WTC11 (cell line): Measurements from ENCODE around the gene NUP93. TPM values are rescaled to one million over a fixed set of nuclear protein-coding genes. Genes with fewer than 3 reads are reported as not detected.

Source experiments
- ATAC-seq: fragments of 200-7000 bp; cut with Tn5 transposase; 2 replicates; pipeline ENCODE4 v1.10.0; 2021; ENCODE audit warnings: mild to moderate bottlenecking, moderate library complexity
- CTCF ChIA-PET: fragments of 300-600 bp; sonication (Branson Sonifier 250); formaldehyde crosslinking; loops from one replicate; lab custom pipeline; 2021; ENCODE audit warnings: antibody characterized with exemption; lab: Charles Lee
- POLR2A ChIA-PET: fragments of 350-600 bp; sonication (Branson Sonifier 250); formaldehyde crosslinking; loops from one replicate; lab custom pipeline; 2021; ENCODE audit warnings: antibody characterized with exemption; lab: Charles Lee
- DNase-seq: peaks from one replicate; pipeline ENCODE4 v3.0.0; 2021; ENCODE audit warnings: low spot score
- H3K27ac Mint-ChIP-seq: 2 replicates; pipeline ENCODE4 v1.8.0; 2021; ENCODE audit warnings: mixed read lengths
- H3K27me3 Mint-ChIP-seq: 2 replicates; pipeline ENCODE4 v1.8.0; 2021; ENCODE audit warnings: low read depth, mild to moderate bottlenecking, moderate library complexity, mixed read lengths
- H3K36me3 Mint-ChIP-seq: 2 replicates; pipeline ENCODE4 v1.8.0; 2021; ENCODE audit warnings: mixed read lengths
- H3K4me1 Mint-ChIP-seq: 2 replicates; pipeline ENCODE4 v1.8.0; 2022; ENCODE audit warnings: mixed read lengths
- H3K4me3 Mint-ChIP-seq: 2 replicates; pipeline ENCODE4 v1.8.0; 2021; ENCODE audit warnings: mild to moderate bottlenecking, moderate library complexity, mixed read lengths
- H3K9me3 Mint-ChIP-seq: 2 replicates; pipeline ENCODE4 v1.8.0; 2021; ENCODE audit warnings: mixed read lengths
- AR ChIP-seq: fragments of 250-450 bp; sonication (Bioruptor Pico); IDR thresholded peaks from 2 replicates; pipeline ENCODE4 v1.9.0; 2021; ENCODE audit warnings: mild to moderate bottlenecking
- ATF2 ChIP-seq: sonication (generic); formaldehyde crosslinking; IDR thresholded peaks from 2 replicates; pipeline ENCODE4 v1.8.1; 2022; ENCODE audit warnings: low read depth, missing genetic modification reagents, borderline replicate concordance
- ELF4 ChIP-seq: sonication (generic); formaldehyde crosslinking; IDR thresholded peaks from 2 replicates; pipeline ENCODE4 v1.8.1; 2022; ENCODE audit warnings: low read depth, mild to moderate bottlenecking, moderate library complexity, missing genetic modification reagents
- EMX1 ChIP-seq: fragments of 250-450 bp; sonication (Bioruptor Pico); IDR thresholded peaks from 2 replicates; pipeline ENCODE4 v1.8.0; 2021; ENCODE audit warnings: mild to moderate bottlenecking
- FOXJ3 ChIP-seq: sonication (generic); formaldehyde crosslinking; IDR thresholded peaks from 2 replicates; pipeline ENCODE4 v1.9.0; 2021; ENCODE audit warnings: missing genetic modification reagents, mild to moderate bottlenecking, borderline replicate concordance
- NFE2L1 ChIP-seq: sonication (generic); formaldehyde crosslinking; IDR thresholded peaks from 2 replicates; pipeline ENCODE4 v1.8.1; 2023; ENCODE audit warnings: missing genetic modification reagents
- NR1H2 ChIP-seq: sonication (generic); formaldehyde crosslinking; IDR thresholded peaks from 2 replicates; pipeline ENCODE4 v1.9.0; 2021; ENCODE audit warnings: mild to moderate bottlenecking, moderate library complexity, missing genetic modification reagents
- SMAD3 ChIP-seq: sonication (generic); formaldehyde crosslinking; IDR thresholded peaks from 2 replicates; pipeline ENCODE4 v1.8.0; 2022; ENCODE audit warnings: missing genetic modification reagents, mild to moderate bottlenecking, borderline replicate concordance
- SOX15 ChIP-seq: fragments of 250-450 bp; sonication (Bioruptor Pico); IDR thresholded peaks from 2 replicates; pipeline ENCODE4 v1.9.0; 2021; ENCODE audit warnings: mild to moderate bottlenecking
- SP1 ChIP-seq: sonication (generic); formaldehyde crosslinking; conservative IDR thresholded peaks from 2 replicates; pipeline ENCODE4 v1.8.1; 2022; ENCODE audit warnings: missing genetic modification reagents
- TEAD4 ChIP-seq: sonication (generic); formaldehyde crosslinking; IDR thresholded peaks from 2 replicates; pipeline ENCODE4 v1.8.0; 2022; ENCODE audit warnings: mild to moderate bottlenecking, missing genetic modification reagents
- ZBTB21 ChIP-seq: sonication (generic); formaldehyde crosslinking; IDR thresholded peaks from 2 replicates; pipeline ENCODE4 v1.8.1; 2023; ENCODE audit warnings: mild to moderate bottlenecking, missing genetic modification reagents, borderline replicate concordance
- ZNF219 ChIP-seq: sonication (generic); formaldehyde crosslinking; IDR thresholded peaks from 2 replicates; pipeline ENCODE4 v1.8.0; 2023; ENCODE audit warnings: missing genetic modification reagents, mild to moderate bottlenecking, borderline replicate concordance
- ZNF232 ChIP-seq: sonication (generic); formaldehyde crosslinking; IDR thresholded peaks from 2 replicates; pipeline ENCODE4 v1.8.0; 2022; ENCODE audit warnings: mild to moderate bottlenecking, missing genetic modification reagents
- ZNF396 ChIP-seq: fragments of 250-450 bp; sonication (Bioruptor Pico); IDR thresholded peaks from 2 replicates; pipeline ENCODE4 v1.8.0; 2021; ENCODE audit warnings: mild to moderate bottlenecking, moderate library complexity, borderline replicate concordance
- ZNF512 ChIP-seq: sonication (generic); formaldehyde crosslinking; IDR thresholded peaks from 2 replicates; pipeline ENCODE4 v1.8.1; 2022; ENCODE audit warnings: missing genetic modification reagents, borderline replicate concordance
- ZNF671 ChIP-seq: fragments of 250-450 bp; sonication (Bioruptor Pico); IDR thresholded peaks from 2 replicates; pipeline ENCODE4 v1.8.0; 2021; ENCODE audit warnings: mild to moderate bottlenecking
- ZSCAN18 ChIP-seq: fragments of 250-450 bp; sonication (Bioruptor Pico); IDR thresholded peaks from 2 replicates; pipeline ENCODE4 v2.1.2; 2022; ENCODE audit warnings: mild to moderate bottlenecking, moderate library complexity
- total RNA-seq: library from RNA; stranded (reverse); gene quantifications from 3 replicates; pipeline ENCODE4 v1.2.3, GENCODE V29; 2021
- TF ChIP-seq, protein P1 (sequence below): sonication (generic); formaldehyde crosslinking; IDR thresholded peaks from 2 replicates; pipeline ENCODE4 v1.8.1; 2023; ENCODE audit warnings: mild to moderate bottlenecking, missing genetic modification reagents
- TF ChIP-seq, protein P2 (sequence below): sonication (generic); formaldehyde crosslinking; IDR thresholded peaks from 2 replicates; pipeline ENCODE4 v1.8.0; 2022; ENCODE audit warnings: mild to moderate bottlenecking, missing genetic modification reagents
- TF ChIP-seq, protein P3 (sequence below): sonication (generic); formaldehyde crosslinking; IDR thresholded peaks from 2 replicates; pipeline ENCODE4 v1.8.1; 2022; ENCODE audit warnings: mild to moderate bottlenecking, moderate library complexity, missing genetic modification reagents
- TF ChIP-seq, protein P4 (sequence below): sonication (generic); formaldehyde crosslinking; IDR thresholded peaks from 2 replicates; pipeline ENCODE4 v1.8.0; 2023; ENCODE audit warnings: missing genetic modification reagents
- TF ChIP-seq, protein P5 (sequence below): fragments of 250-450 bp; sonication (Bioruptor Pico); IDR thresholded peaks from 2 replicates; pipeline ENCODE4 v1.9.0; 2021; ENCODE audit warnings: mild to moderate bottlenecking

The NUP93 gene
- total RNA-seq, 1 experiment from 2014 or later: 185 TPM

- no peak for TF ChIP-seq ZNF512 (CRISPR knock-in tag)
- TF ChIP-seq SP1 (CRISPR knock-in tag): no peak
- TF ChIP-seq, protein P1, sequence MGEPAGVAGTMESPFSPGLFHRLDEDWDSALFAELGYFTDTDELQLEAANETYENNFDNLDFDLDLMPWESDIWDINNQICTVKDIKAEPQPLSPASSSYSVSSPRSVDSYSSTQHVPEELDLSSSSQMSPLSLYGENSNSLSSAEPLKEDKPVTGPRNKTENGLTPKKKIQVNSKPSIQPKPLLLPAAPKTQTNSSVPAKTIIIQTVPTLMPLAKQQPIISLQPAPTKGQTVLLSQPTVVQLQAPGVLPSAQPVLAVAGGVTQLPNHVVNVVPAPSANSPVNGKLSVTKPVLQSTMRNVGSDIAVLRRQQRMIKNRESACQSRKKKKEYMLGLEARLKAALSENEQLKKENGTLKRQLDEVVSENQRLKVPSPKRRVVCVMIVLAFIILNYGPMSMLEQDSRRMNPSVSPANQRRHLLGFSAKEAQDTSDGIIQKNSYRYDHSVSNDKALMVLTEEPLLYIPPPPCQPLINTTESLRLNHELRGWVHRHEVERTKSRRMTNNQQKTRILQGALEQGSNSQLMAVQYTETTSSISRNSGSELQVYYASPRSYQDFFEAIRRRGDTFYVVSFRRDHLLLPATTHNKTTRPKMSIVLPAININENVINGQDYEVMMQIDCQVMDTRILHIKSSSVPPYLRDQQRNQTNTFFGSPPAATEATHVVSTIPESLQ (CRISPR knock-in tag): no peak
- TF ChIP-seq ZNF396 (CRISPR knock-in tag): no peak
- no peak for TF ChIP-seq AR (CRISPR knock-in tag)
- TF ChIP-seq ZBTB21 (CRISPR knock-in tag): no peak
These were observed 103.5 kb downstream of the NUP93 start (continued) for GRCh38 chr16:56833243-56833970.

- Mint-ChIP-seq H3K4me1 (no peaks in the 10 kb centered on the region), H3K36me3 (peaks cover 75% of the 10 kb centered on the region), H3K27ac (no peak overlapping the region), H3K4me3 (no peak overlapping the region), H3K27me3 (no peaks in the 10 kb centered on the region), H3K9me3 (no peaks in the 10 kb centered on the region)
- POLR2A ChIA-PET: no interaction called here
- DNase-seq (no peak), ATAC-seq (no peak)
- CTCF ChIA-PET: interaction anchor here (0.6 kb wide), 1 partner anchor 326 kb away, joined by 3 read pairs; no protein-coding TSS in a partner anchor
- TF ChIP-seq ZNF396 (CRISPR knock-in tag): no peak
- TF ChIP-seq NFE2L1: no peak
- TF ChIP-seq NR1H2: no peak
- TF ChIP-seq ELF4 (CRISPR knock-in tag): no peak
- no peak for TF ChIP-seq SOX15 (CRISPR knock-in tag)
- TF ChIP-seq, protein P2, sequence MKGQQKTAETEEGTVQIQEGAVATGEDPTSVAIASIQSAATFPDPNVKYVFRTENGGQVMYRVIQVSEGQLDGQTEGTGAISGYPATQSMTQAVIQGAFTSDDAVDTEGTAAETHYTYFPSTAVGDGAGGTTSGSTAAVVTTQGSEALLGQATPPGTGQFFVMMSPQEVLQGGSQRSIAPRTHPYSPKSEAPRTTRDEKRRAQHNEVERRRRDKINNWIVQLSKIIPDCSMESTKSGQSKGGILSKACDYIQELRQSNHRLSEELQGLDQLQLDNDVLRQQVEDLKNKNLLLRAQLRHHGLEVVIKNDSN (CRISPR knock-in tag): no peak
- TF ChIP-seq ZNF671 (CRISPR knock-in tag): no peak
- TF ChIP-seq ZSCAN18 (CRISPR knock-in tag): no peak
- TF ChIP-seq SMAD3 (CRISPR knock-in tag): no peak
- no peak for TF ChIP-seq EMX1 (CRISPR knock-in tag)
- TF ChIP-seq, protein P3, sequence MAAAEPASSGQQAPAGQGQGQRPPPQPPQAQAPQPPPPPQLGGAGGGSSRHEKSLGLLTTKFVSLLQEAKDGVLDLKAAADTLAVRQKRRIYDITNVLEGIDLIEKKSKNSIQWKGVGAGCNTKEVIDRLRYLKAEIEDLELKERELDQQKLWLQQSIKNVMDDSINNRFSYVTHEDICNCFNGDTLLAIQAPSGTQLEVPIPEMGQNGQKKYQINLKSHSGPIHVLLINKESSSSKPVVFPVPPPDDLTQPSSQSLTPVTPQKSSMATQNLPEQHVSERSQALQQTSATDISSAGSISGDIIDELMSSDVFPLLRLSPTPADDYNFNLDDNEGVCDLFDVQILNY (CRISPR knock-in tag): no peak
- no peak for TF ChIP-seq TEAD4
- no peak for TF ChIP-seq FOXJ3 (CRISPR knock-in tag)
- TF ChIP-seq, protein P4, sequence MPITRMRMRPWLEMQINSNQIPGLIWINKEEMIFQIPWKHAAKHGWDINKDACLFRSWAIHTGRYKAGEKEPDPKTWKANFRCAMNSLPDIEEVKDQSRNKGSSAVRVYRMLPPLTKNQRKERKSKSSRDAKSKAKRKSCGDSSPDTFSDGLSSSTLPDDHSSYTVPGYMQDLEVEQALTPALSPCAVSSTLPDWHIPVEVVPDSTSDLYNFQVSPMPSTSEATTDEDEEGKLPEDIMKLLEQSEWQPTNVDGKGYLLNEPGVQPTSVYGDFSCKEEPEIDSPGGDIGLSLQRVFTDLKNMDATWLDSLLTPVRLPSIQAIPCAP (CRISPR knock-in tag): no peak
- no peak for TF ChIP-seq ZNF219
- no peak for TF ChIP-seq ZNF232
- TF ChIP-seq, protein P5, sequence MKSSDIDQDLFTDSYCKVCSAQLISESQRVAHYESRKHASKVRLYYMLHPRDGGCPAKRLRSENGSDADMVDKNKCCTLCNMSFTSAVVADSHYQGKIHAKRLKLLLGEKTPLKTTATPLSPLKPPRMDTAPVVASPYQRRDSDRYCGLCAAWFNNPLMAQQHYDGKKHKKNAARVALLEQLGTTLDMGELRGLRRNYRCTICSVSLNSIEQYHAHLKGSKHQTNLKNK (CRISPR knock-in tag): no peak
- no peak for TF ChIP-seq ATF2 (CRISPR knock-in tag)
- no peak for TF ChIP-seq ZBTB21 (CRISPR knock-in tag)
These were observed 105.4 kb downstream of the NUP93 start for GRCh38 chr16:56835320-56835719.
